ENCODE results near the gene MYMK. TPM values are rescaled to one million over a fixed set of nuclear protein-coding genes. Genes with fewer than 3 reads are reported as not detected.

The MYMK gene
- total and polyA plus RNA-seq, 12 donors = not detected

- H3K9me3 ChIP-seq = no peaks in the 10 kb centered on the region
- peaks cover 0 to 20% (median 0%) of the 10 kb centered on the region in 9 donors for H3K36me3 ChIP-seq
- peaks cover 0 to 14% (median under 1%) of the 10 kb centered on the region in 7 donors for H3K27me3 ChIP-seq
- H3K27ac ChIP-seq = no peak overlapping the region
- ATAC-seq = no peak
- intact Hi-C loops (cut with DNase I) = no loop called here
- no peak overlapping the region for H3K4me3 ChIP-seq
- peaks cover under 1 to 28% (median 16%) of the 10 kb centered on the region in 9 donors for H3K4me1 ChIP-seq
- TF ChIP-seq, protein P1, sequence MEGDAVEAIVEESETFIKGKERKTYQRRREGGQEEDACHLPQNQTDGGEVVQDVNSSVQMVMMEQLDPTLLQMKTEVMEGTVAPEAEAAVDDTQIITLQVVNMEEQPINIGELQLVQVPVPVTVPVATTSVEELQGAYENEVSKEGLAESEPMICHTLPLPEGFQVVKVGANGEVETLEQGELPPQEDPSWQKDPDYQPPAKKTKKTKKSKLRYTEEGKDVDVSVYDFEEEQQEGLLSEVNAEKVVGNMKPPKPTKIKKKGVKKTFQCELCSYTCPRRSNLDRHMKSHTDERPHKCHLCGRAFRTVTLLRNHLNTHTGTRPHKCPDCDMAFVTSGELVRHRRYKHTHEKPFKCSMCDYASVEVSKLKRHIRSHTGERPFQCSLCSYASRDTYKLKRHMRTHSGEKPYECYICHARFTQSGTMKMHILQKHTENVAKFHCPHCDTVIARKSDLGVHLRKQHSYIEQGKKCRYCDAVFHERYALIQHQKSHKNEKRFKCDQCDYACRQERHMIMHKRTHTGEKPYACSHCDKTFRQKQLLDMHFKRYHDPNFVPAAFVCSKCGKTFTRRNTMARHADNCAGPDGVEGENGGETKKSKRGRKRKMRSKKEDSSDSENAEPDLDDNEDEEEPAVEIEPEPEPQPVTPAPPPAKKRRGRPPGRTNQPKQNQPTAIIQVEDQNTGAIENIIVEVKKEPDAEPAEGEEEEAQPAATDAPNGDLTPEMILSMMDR (IDR thresholded peaks at IDR 0.05) = no peak
- WGBS, 2 donors = 87 to 88% methylated on average over 9 of the region's 9 CpGs
- no peak for DNase-seq
Observed at GRCh38 chr9:133571391-133571890, 46.7 kb upstream of the MYMK start.

DNA sequence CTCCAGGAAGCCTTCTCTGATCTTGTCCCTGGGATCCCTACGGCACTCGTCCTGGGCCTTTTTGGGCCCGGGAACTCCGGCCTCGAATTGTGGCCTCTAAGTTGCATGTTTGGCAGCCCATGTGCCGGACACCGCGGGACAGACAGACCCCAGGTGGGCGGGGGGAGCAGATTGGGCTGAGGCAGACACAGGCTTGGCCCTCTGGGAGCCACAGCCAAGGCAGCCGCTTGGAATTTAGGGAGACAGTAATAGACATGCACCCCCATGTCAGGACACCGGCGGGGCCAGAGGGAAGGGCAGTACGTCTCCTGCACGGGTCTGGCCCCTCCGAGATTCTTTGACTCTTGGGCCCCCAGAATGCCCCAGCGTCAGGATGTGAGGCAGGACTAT lies 45.9 kb upstream of the MYMK start:
- peaks cover 0 to 20% (median 13%) of the 10 kb centered on the region in 9 donors for H3K4me1 ChIP-seq
- no peaks in the 10 kb centered on the region for H3K9me3 ChIP-seq
- DNase-seq (no peak), ATAC-seq (no peak)
- WGBS, 2 donors = 82 to 84% methylated on average over 16 of the region's 16 CpGs
- peaks cover 0 to 20% (median 0%) of the 10 kb centered on the region in 9 donors for H3K36me3 ChIP-seq
- no peak overlapping the region for H3K4me3 ChIP-seq
- H3K27ac ChIP-seq = no peak overlapping the region
- intact Hi-C loops (cut with DNase I) = no loop called here
- TF ChIP-seq, protein P1 (IDR thresholded peaks at IDR 0.05) = no peak
- peaks cover 0 to 7% (median 0%) of the 10 kb centered on the region in 7 donors for H3K27me3 ChIP-seq

GRCh38 chr9:133569891-133570690 lies 45.3 kb upstream of the MYMK start:
- Histone ChIP-seq H3K27ac (no peak overlapping the region), H3K36me3 (peaks cover 0 to 20% (median 0%) of the 10 kb centered on the region in 9 donors), H3K4me3 (no peak overlapping the region), H3K9me3 (no peaks in the 10 kb centered on the region), H3K27me3 (peaks cover 0 to 3% (median 0%) of the 10 kb centered on the region in 7 donors), H3K4me1 (peaks cover 0 to 19% (median 12%) of the 10 kb centered on the region in 9 donors)
- WGBS, 2 donors = 75 to 86% methylated on average over 36 of the region's 36 CpGs
- intact Hi-C loops (cut with DNase I) = no loop called here
- ATAC-seq (no peak), DNase-seq (no peak)
- TF ChIP-seq, protein P1 (IDR thresholded peaks at IDR 0.05) = no peak

DNA sequence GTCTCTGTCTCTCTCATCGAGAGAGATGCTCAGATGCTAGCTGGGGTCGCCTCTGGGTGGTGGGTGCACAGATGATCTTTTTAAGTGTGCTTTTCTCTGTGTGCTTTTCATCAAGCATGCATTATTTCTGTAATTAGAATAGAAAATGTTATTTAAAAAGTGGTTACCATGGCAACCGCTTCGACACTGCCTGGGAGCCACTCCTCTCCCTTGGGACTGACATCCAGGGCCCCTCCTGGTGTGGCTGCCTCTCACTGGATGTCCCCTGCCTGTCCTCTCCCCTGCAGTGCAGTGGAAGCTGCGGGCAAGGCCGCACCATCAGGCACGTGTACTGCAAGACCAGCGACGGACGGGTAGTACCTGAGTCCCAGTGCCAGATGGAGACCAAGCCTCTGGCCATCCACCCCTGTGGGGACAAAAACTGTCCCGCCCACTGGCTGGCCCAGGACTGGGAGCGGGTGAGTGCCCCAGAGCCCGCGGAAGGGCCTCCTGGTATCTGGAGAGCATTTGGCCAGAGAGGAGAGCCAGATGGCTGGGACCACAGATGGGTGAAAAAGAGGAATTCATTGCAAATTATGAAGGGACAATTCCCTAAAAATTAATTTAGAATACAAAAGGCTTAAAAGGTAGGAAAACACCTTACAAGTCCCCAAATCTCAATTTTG lies 44.5 kb upstream of the MYMK start:
- intact Hi-C loops (cut with DNase I) = no loop called here
- WGBS, 2 donors = 90 to 92% methylated on average over 14 of the region's 14 CpGs
- DNase-seq = no peak
- H3K9me3 ChIP-seq = no peaks in the 10 kb centered on the region
- peaks cover 0 to 20% (median 0%) of the 10 kb centered on the region in 9 donors for H3K36me3 ChIP-seq
- no peak for ATAC-seq
- H3K27me3 ChIP-seq = peaks cover 0 to 3% (median 0%) of the 10 kb centered on the region in 7 donors
- H3K4me3 ChIP-seq = no peak overlapping the region
- peaks cover 0 to 23% (median 15%) of the 10 kb centered on the region in 9 donors for H3K4me1 ChIP-seq
- TF ChIP-seq, protein P1 (IDR thresholded peaks at IDR 0.05) = no peak
- H3K27ac ChIP-seq = no peak overlapping the region

All from heart right ventricle (tissue), 16 donors.